Ovary (tissue), 3 donors: ENCODE measurements around the gene GSX2.

Source experiments
- POLR2A ChIP-seq: fragments of 450-650 bp; IDR thresholded peaks from one replicate; pipeline ENCODE4 v1.6.1; 2017; ENCODE audit warnings: antibody characterized with exemption, mild to moderate bottlenecking, moderate library complexity
- TF ChIP-seq, protein P1 (sequence below), 3 donors: fragments of 450-650 bp in 2 of 3; fragments of 200-600 bp in 1 of 3; IDR thresholded peaks; one replicate each; pipeline versions ENCODE4 v1.5.1 to v1.8.0; 2016 to 2022; ENCODE audit warnings: antibody characterized with exemption in 3 of 3, mild to moderate bottlenecking in 1 of 3
- donor health status: DM: no; HTN: no; CAD: no.

DNA sequence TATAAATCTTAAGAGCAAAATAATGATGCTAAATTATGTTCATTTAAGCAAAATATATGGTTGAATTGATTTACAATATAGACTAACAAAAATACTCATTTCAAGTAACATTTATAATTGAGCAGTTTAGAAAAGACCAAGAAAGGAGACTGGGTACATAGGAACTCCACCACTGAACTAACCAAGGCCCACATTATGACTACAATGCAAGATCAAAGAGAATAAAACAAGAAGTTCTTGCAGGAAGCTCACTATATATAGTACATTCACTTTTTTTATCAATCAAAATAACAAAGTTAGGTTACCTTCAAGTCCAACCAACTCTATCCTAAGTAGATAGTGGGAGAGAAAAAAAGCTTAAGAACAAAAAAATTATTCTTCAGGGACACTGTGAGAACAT lies 43.6 kb upstream of the GSX2 start:
- TF ChIP-seq, protein P1, sequence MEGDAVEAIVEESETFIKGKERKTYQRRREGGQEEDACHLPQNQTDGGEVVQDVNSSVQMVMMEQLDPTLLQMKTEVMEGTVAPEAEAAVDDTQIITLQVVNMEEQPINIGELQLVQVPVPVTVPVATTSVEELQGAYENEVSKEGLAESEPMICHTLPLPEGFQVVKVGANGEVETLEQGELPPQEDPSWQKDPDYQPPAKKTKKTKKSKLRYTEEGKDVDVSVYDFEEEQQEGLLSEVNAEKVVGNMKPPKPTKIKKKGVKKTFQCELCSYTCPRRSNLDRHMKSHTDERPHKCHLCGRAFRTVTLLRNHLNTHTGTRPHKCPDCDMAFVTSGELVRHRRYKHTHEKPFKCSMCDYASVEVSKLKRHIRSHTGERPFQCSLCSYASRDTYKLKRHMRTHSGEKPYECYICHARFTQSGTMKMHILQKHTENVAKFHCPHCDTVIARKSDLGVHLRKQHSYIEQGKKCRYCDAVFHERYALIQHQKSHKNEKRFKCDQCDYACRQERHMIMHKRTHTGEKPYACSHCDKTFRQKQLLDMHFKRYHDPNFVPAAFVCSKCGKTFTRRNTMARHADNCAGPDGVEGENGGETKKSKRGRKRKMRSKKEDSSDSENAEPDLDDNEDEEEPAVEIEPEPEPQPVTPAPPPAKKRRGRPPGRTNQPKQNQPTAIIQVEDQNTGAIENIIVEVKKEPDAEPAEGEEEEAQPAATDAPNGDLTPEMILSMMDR (IDR thresholded peaks at IDR 0.05), result no peak
- TF ChIP-seq POLR2A, result no peak
